ENCODE measurements around the gene METTL17. TPM values are rescaled to one million over a fixed set of nuclear protein-coding genes. Genes with fewer than 3 reads are reported as not detected.
"Not testable (repeated sequence)": the region's sequence is repeated elsewhere in the genome, so short reads cannot be mapped to it uniquely, and the experiment has no call there.

METTL17 gene, protein sequence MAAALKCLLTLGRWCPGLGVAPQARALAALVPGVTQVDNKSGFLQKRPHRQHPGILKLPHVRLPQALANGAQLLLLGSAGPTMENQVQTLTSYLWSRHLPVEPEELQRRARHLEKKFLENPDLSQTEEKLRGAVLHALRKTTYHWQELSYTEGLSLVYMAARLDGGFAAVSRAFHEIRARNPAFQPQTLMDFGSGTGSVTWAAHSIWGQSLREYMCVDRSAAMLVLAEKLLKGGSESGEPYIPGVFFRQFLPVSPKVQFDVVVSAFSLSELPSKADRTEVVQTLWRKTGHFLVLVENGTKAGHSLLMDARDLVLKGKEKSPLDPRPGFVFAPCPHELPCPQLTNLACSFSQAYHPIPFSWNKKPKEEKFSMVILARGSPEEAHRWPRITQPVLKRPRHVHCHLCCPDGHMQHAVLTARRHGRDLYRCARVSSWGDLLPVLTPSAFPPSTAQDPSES
- 100 to 1,000 TPM; 119 to 125 TPM for total RNA-seq
- polyA plus RNA-seq = 10 to 100 TPM; 36.9 to 42.0 TPM

DNA sequence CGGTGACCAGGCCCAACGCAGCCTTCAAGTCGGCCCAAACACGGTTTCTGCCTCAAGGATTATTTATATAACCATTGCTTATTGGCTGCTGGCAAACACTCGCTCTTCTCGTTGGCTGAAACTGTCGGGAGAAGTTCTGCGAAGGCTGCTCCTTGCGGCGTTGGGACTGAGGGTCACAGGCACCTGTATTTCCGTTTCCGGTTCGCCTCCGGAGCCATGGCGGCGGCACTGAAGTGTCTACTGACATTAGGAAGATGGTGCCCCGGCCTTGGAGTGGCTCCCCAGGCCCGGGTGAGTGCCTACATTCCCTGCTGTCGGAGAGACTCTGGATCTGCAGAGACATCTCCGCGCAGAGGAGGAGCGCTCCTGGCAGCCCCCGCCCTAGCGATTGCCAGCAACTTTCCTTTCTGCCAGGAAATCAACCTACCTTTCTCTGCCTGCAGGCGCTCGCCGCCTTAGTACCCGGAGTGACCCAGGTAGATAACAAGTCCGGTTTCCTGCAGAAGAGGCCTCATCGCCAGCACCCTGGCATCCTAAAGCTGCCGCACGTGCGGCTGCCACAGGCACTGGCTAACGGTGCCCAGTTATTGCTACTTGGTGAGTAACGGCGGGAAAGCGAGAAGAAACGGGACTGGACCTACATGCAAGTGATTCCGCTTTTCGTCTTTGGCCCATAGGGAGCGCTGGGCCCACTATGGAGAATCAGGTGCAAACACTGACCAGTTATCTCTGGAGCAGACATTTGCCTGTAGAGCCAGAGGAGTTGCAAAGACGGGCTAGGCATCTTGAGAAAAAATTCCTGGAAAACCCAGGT is at the start of gene METTL17:
TSS of gene METTL17 (plus strand) at position 194 of the 814 bp plus-strand sequence. CDS start at position 217, 23 bp downstream.
- intact Hi-C loops (cut with micrococcal nuclease) = loop anchor here (1.0 kb wide), 2 partner anchors 19 to 113 kb away; no protein-coding TSS in a partner anchor
- Histone ChIP-seq H3K4me3 (ENCODE audit: low read length in 2 of 2) (peak within 1 kb of the TSS; percentile 79 to 93), H3K27ac (ENCODE audit: low read depth, low read length) (peak within 1 kb of the TSS; percentile 73), H3K4me1 (ENCODE audit: insufficient read depth, low read length) (peaks cover 24% of the 10 kb centered on the region), H3K27me3 (ENCODE audit: insufficient read depth, low read length) (no peaks in the 10 kb centered on the region), H3K9me3 (ENCODE audit: control insufficient read depth in 1 of 2, low read length in 2 of 2) (no peaks in the 10 kb centered on the region), H3K36me3 (ENCODE audit: insufficient read depth, low read length) (peaks cover 28% of the 10 kb centered on the region)
- POLR2A ChIA-PET (ENCODE audit: partially characterized antibody) = no interaction called here
- DNase-seq = peak; percentile 82 to 90 (median 85)
- Mint-ChIP-seq H3K4me3 (peak within 1 kb of the TSS; percentile 90 to 97 (median 96)), H3K27me3 (no peaks in the 10 kb centered on the region), H3K4me1 (peaks cover 15 to 39% (median 23%) of the 10 kb centered on the region in 4 donors), H3K9me3 (peaks cover 0 to 1% (median 0%) of the 10 kb centered on the region in 8 donors), H3K27ac (peak within 1 kb of the TSS; percentile 87 to 98 (median 96)), H3K36me3 (peaks cover 26 to 38% of the 10 kb centered on the region in 2 donors)
- CTCF ChIA-PET (ENCODE audit: partially characterized antibody) = interaction anchor here (1.3 to 2.9 kb wide), 3 partner anchors 20 to 102 kb away, joined by 3 to 10 read pairs (median 4); no protein-coding TSS in a partner anchor

DNA sequence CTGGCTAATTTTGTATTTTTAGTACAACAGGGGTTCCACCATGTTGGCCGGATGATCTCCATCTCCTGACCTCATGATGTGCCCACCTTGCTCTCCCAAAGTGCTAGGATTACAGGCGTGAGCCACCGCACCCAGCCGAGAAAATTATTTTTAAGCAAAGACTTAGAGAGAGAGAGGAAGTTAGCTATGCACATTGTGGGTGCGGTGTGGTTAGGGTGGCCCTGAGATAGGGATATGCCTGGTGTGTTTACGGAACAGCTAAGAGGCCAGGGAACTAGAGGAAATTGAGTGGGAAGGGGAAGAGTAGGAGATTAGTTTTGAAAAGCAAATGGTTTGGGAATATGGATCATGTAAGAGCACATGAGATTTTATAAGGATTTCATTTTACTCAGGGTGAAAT is 44.6 kb upstream of the METTL17 start:
- H3K4me1 Mint-ChIP-seq; intact Hi-C loops (cut with micrococcal nuclease); H3K4me1 ChIP-seq (ENCODE audit: insufficient read depth, low read length); DNase-seq; POLR2A ChIA-PET (ENCODE audit: partially characterized antibody); H3K4me3 ChIP-seq (ENCODE audit: low read length in 2 of 2); H3K9me3 Mint-ChIP-seq; H3K9me3 ChIP-seq (ENCODE audit: control insufficient read depth in 1 of 2, low read length in 2 of 2); H3K27ac ChIP-seq (ENCODE audit: low read depth, low read length); H3K36me3 ChIP-seq (ENCODE audit: insufficient read depth, low read length); H3K36me3 Mint-ChIP-seq; H3K27me3 ChIP-seq (ENCODE audit: insufficient read depth, low read length); CTCF ChIA-PET (ENCODE audit: partially characterized antibody): not testable (repeated sequence)
- Mint-ChIP-seq H3K27me3 (peaks cover 12 to 16% of the 10 kb centered on the region in 2 donors), H3K27ac (peak overlapping the region in 1 of 7 donors; percentile 69), H3K4me3 (peak overlapping the region in 1 of 8 donors; percentile 61)

DNA sequence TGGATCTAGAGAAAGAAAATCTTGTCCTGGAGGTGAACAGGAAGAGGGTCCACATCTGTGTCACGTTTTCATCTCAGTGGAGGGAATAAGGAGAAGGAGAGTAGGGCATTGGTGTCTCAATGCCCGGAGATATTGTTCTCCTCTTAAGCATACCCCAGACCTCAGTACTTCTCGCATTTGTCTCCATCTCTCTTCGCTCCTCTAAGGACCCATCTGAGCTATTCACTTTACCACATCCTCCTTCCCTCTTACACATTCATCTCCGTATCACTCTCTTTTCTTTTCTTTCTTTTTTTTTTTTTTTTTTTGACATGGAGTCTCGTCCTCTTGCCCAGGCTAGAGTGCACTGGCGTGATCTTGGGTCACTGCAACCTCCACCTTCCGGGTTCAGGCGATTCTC is 43.1 kb upstream of the METTL17 start:
- peaks cover 13 to 17% of the 10 kb centered on the region in 2 donors for H3K27me3 Mint-ChIP-seq
- CTCF ChIA-PET (ENCODE audit: partially characterized antibody); H3K36me3 Mint-ChIP-seq; H3K4me3 ChIP-seq (ENCODE audit: low read length in 2 of 2); H3K9me3 Mint-ChIP-seq; H3K4me1 ChIP-seq (ENCODE audit: insufficient read depth, low read length); H3K27me3 ChIP-seq (ENCODE audit: insufficient read depth, low read length); DNase-seq; H3K36me3 ChIP-seq (ENCODE audit: insufficient read depth, low read length); H3K4me3 Mint-ChIP-seq; H3K27ac ChIP-seq (ENCODE audit: low read depth, low read length); H3K27ac Mint-ChIP-seq; H3K4me1 Mint-ChIP-seq; intact Hi-C loops (cut with micrococcal nuclease); POLR2A ChIA-PET (ENCODE audit: partially characterized antibody); H3K9me3 ChIP-seq (ENCODE audit: control insufficient read depth in 1 of 2, low read length in 2 of 2): not testable (repeated sequence)

DNA sequence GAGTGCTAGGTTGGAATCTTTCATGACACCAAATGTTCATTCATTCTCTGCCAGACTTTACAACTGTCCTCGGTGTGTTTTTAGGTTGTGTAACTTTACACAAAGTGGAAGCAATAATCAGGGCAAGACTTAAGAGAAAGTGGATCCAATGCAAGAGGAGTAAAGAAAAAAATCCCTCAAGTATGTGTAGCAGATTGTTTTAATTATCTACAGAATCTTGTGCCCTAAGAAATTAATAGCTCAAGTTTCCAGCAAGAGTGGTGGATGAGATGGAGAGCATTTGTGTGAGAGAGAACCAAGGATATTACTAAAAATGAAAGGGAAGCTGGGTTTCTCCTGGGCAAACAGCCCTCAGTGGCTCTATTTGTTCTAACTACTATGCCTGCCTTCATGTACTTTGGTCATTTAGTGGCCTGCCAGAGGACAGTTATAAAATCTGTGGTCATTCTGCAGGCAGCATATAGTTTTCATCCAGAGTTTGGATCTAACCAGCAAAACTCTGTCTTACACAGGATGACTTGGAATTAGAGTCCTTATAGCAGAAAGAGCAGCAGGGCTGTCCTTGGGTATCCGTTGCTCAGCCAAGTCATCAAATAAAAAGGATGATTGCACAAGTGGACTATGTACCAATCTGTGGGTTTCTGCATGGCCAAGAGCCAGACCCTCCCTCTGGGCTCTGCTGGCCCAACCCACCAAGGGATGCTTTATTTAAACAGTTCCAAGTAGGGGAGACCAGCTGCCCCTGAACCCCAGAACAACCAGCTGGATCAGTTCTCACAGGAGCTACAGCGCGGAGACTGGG is 34.8 kb upstream of the METTL17 start, which contains the start of gene RNASE2:
TSS of gene RNASE2 (plus strand) at position 752 of the 802 bp plus-strand sequence. CDS start 285 bp downstream, outside the sequence.
- peak within 1 kb of the TSS in 3 of 8 donors; percentile 35 to 65 (median 38) for H3K4me3 Mint-ChIP-seq
- intact Hi-C loops (cut with micrococcal nuclease) = not testable (repeated sequence)

DNA sequence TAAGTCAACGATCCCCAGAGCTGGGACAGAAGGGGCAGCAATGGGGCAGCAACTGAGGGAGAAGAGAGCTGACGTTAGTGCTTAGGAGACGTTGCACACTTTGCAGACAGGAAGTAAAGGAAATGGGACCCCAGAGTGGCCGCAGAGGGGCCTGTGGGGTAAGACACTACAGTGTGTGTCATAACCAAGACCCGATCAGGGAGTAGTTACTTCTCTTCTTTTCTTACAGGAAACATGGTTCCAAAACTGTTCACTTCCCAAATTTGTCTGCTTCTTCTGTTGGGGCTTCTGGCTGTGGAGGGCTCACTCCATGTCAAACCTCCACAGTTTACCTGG is 34.3 kb upstream of the METTL17 start:
- H3K36me3 ChIP-seq (ENCODE audit: insufficient read depth, low read length); H3K9me3 Mint-ChIP-seq; H3K36me3 Mint-ChIP-seq; POLR2A ChIA-PET (ENCODE audit: partially characterized antibody); H3K4me3 ChIP-seq (ENCODE audit: low read length in 2 of 2); H3K9me3 ChIP-seq (ENCODE audit: control insufficient read depth in 1 of 2, low read length in 2 of 2); DNase-seq; H3K4me1 ChIP-seq (ENCODE audit: insufficient read depth, low read length); H3K27me3 ChIP-seq (ENCODE audit: insufficient read depth, low read length); H3K27me3 Mint-ChIP-seq; intact Hi-C loops (cut with micrococcal nuclease); H3K27ac Mint-ChIP-seq; H3K27ac ChIP-seq (ENCODE audit: low read depth, low read length): not testable (repeated sequence)
- Mint-ChIP-seq H3K4me3 (peak overlapping the region in 1 of 8 donors; percentile 38), H3K4me1 (peaks cover 7 to 10% (median 8%) of the 10 kb centered on the region in 4 donors)
- CTCF ChIA-PET (ENCODE audit: partially characterized antibody) = interaction anchor here (1.2 to 1.7 kb wide), 2 partner anchors 15 to 22 kb away, joined by 3 to 4 read pairs; no protein-coding TSS in a partner anchor

More for the DNA sequence above, 34.8 kb upstream of the METTL17 start, which contains the start of gene RNASE2:
- H3K4me3 ChIP-seq (ENCODE audit: low read length in 2 of 2); H3K36me3 ChIP-seq (ENCODE audit: insufficient read depth, low read length); H3K4me1 ChIP-seq (ENCODE audit: insufficient read depth, low read length); POLR2A ChIA-PET (ENCODE audit: partially characterized antibody); H3K27ac ChIP-seq (ENCODE audit: low read depth, low read length); DNase-seq; H3K9me3 Mint-ChIP-seq; H3K36me3 Mint-ChIP-seq; H3K27me3 ChIP-seq (ENCODE audit: insufficient read depth, low read length); H3K9me3 ChIP-seq (ENCODE audit: control insufficient read depth in 1 of 2, low read length in 2 of 2): not testable (repeated sequence)
- CTCF ChIA-PET (ENCODE audit: partially characterized antibody) = interaction anchor here (1.2 to 1.7 kb wide), 2 partner anchors 16 to 21 kb away, joined by 3 to 4 read pairs; no protein-coding TSS in a partner anchor
- H3K27me3 Mint-ChIP-seq = peaks cover 6 to 12% of the 10 kb centered on the region in 2 donors
- H3K27ac Mint-ChIP-seq = peak within 1 kb of the TSS in 5 of 7 donors; percentile 15 to 75 (median 58)
- H3K4me1 Mint-ChIP-seq = peaks cover 7 to 10% (median 8%) of the 10 kb centered on the region in 4 donors

DNA sequence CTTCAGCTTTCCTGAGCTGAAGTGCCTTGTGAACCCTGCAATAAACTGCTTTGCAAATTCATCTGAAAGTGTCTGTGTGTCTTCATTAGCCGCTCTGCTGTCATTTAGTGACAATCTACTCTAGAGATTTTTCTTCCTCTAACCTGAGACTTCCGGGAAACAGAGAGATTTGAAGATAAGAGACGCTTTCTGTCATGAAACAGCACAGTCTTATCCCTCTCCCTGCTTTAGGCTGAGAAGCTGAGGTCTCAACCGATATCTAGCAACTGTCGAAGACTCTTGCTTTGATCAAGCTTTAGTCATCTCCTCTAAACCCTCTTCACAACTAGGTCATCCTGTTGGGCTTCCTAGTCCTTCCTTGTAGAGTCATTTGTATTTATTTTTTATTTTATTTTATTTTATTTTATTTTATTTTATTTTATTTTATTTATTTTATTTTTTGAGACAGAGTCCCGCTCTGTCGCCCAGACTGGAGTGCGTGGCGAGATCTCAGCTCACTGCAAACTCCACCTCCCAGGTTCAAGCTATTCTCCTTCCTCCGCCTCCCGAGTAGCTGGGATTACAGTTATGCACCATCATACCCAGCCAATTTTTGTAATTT is 33.3 kb upstream of the METTL17 start:
- intact Hi-C loops (cut with micrococcal nuclease) = no loop called here
- Mint-ChIP-seq H3K27me3 (peaks cover 5 to 10% of the 10 kb centered on the region in 2 donors), H3K27ac (peak overlapping the region in 6 of 7 donors; percentile 17 to 75 (median 50)), H3K9me3 (no peaks in the 10 kb centered on the region), H3K4me1 (peaks cover 8 to 14% (median 11%) of the 10 kb centered on the region in 4 donors), H3K36me3 (no peaks in the 10 kb centered on the region), H3K4me3 (peak overlapping the region in 2 of 8 donors; percentile 35 to 65)
- DNase-seq = peak in 2 of 5 donors; percentile 9 to 10
- ChIA-PET POLR2A (ENCODE audit: partially characterized antibody) (no interaction called here), CTCF (ENCODE audit: partially characterized antibody) (interaction anchor here (1.2 to 1.7 kb wide), 2 partner anchors 14 to 23 kb away, joined by 3 to 4 read pairs; no protein-coding TSS in a partner anchor)
- no peak overlapping the region for H3K27ac ChIP-seq (ENCODE audit: low read depth, low read length)
- no peaks in the 10 kb centered on the region for H3K27me3 ChIP-seq (ENCODE audit: insufficient read depth, low read length)
- H3K4me3 ChIP-seq (ENCODE audit: low read length in 2 of 2) = no peak overlapping the region
- peaks cover 9% of the 10 kb centered on the region for H3K4me1 ChIP-seq (ENCODE audit: insufficient read depth, low read length)
- no peaks in the 10 kb centered on the region for H3K36me3 ChIP-seq (ENCODE audit: insufficient read depth, low read length)
- H3K9me3 ChIP-seq (ENCODE audit: control insufficient read depth in 1 of 2, low read length in 2 of 2) = no peaks in the 10 kb centered on the region
